GM19463 (cell line): ENCODE data around the gene SLC6A11.

Experiments used
- ATAC-seq: cut with Tn5 transposase; IDR thresholded peaks from one replicate; pipeline ENCODE4 v1.9.1; 2021; ENCODE audit warnings: mild to moderate bottlenecking, moderate library complexity; ENCODE audit not compliant: unreplicated experiment

The SLC6A11 gene

GRCh38 chr3:10883478-10884234 is 67.6 kb downstream of the SLC6A11 start:
- ATAC-seq: no peak

DNA sequence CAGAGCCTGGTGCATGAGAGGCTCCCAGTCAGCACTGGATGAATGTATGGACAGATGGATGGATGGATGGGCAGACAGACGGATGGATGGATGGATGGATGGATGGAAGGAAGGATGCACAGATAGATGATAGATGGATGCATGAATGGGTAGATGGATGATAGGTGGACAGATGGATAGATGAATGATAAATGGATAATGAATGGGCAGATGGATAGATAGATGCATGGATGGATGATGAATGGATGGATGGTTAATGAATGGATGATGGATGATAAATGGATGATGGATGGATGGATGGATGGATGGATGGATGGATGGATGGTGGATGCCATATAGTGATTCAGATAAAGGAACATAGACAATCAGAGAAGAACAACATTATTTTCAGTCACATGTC is 71.0 kb downstream of the SLC6A11 start:
- no peak for ATAC-seq

DNA sequence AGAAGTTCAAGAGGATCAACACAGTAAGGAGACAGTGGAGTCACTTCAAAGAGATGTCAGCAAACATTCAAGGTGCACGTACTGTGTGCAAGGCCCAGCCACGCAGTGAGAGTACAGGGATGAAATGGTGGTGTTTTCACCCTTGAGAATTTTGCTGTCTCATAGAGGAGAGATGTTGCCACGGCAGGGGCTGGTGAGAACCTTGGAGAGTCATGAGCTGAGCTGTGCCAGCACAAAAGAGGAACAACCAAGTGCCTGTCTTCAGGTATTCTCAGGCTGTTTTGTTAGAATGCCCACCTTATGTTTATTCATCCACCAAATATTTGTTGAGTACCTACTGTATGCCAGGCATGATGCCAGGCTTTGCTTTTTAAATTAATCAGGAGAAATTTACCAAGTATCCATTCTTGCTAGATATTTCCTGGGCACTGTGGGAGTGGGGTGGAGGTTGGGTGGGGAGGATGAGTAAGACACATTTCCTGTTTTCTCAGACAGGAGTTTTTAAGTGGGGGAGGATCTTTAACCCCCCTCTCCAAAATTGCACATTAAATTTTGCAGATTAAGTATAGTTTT is 72.6 kb downstream of the SLC6A11 start:
- ATAC-seq: no peak

DNA sequence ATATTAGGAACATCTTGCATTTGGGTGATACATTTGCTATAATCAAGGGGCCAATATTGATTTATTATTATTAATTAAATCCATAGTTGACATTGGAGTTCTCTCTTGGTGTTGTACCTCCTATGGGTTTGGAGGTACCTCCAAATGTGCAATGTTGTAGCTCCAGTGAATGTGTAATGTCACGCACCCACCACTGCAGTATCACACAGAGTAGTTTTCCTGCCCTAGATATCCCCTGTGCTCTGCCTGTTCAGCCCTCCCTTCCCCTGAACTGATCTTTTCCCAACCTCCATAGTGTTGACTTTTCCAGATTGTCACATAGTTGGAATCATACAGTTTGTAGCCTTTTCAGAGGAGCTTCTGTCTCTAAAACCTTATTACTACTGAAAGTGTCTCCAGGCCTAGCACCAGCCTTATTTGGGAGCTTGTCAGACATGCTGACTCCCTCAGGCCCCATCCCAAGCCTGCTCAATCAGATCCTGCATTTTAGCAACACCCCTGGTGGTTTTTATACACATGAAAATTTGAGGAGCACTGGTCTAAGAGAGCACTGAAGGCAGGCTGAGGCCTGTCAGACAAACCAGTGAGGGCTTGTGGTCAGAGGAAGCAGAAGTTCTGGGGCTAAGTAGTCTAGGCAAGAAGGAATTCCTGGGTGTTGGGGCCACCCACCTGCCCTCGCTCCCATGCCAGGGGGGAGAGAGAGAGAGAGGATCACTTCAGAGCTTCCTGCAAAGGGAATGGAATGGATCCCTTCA is 73.4 kb downstream of the SLC6A11 start:
- no peak for ATAC-seq

GRCh38 chr3:10890665-10891064 is 74.6 kb downstream of the SLC6A11 start:
- no peak for ATAC-seq

DNA sequence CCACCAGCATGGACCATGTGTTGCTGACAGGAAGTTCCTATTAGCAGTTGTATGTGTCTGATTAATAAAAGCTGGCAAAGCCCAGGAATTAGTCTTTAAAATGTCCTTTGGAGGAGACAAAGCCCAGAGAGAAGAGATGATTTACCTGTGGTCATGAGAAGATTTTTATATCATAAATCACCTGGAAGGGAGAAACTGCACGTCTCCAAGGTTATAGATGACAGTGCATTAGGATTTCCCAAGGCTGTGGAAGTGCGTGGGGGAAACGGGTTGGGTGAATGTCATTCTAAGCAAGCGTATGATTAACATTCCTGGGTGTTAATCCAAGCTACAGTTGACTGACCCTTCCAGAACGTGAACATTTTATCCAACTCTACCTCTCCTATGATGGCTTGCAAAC is 76.6 kb downstream of the SLC6A11 start:
- ATAC-seq: no peak

DNA sequence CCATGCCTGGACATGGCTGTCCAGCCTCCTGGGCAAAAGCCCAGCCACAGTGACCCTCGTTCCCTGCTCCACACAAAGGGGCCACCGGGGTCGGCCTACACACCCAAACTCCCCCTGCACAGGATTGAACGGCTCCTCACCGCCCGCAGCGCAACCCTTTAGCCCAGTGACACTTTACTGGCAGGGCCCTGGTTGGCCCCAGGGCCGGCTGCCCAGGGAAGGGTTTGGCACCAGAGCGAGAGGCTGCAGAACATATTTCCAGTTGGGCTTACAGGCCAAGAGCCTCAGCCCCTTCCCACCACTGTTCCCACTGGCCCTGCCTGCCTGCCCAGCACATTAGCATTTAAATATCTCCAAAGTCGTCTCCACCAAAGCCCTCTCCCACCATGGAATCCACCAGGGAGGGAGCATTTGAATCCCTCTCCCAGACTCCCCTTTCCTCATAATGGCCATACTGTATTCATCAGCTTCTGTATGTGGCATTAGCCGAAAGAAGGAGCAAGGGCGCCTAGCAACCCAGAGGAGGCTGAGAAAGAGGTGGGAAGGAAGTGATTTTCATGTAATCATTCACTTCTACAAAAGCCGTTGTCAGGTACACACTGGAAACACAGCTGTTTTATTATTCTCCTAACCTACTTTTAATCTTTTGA is 85.4 kb downstream of the SLC6A11 start:
- no peak for ATAC-seq

DNA sequence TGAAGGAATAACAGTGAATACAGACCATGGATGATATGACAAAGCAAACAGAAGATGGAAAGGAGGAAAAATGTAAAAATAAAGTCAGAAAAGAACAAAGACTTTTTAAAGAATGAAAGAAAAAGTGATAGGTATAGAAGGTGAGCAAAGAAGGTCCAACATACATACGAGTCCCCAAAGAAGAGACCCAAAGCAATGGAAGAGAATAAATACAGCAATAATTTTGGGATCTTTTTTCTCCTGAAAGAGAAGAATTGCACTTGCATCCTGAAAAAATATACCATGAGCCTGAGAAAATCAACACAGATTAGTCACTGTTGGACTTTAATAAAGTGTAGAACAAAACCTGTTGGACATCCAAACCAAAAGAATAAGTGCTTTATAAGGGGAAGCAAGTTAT is 91.2 kb downstream of the SLC6A11 start:
- ATAC-seq: no peak

DNA sequence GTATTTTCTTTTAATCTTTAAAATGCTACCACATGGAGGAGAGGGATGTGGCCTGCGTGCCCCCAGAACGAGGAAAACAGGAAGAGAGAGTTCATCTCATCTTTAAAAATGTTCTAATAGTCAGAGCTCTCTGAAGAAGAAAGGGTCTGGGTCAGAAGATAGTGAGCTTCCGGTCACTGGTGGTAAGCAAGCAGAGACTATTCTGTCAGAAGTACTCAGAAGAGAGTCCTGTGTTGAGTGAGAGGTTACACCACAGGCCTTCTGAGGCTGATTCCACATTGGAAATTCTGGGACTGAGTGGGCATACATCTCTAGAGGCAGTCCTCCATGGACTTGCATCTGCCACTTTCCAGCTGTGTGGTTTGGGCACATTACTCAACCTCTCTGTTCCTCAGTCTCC is 94.3 kb downstream of the SLC6A11 start:
- no peak for ATAC-seq

GRCh38 chr3:10911350-10912002 is 95.4 kb downstream of the SLC6A11 start:
- no peak for ATAC-seq

GRCh38 chr3:10912786-10913185 is 96.8 kb downstream of the SLC6A11 start:
- no peak for ATAC-seq

DNA sequence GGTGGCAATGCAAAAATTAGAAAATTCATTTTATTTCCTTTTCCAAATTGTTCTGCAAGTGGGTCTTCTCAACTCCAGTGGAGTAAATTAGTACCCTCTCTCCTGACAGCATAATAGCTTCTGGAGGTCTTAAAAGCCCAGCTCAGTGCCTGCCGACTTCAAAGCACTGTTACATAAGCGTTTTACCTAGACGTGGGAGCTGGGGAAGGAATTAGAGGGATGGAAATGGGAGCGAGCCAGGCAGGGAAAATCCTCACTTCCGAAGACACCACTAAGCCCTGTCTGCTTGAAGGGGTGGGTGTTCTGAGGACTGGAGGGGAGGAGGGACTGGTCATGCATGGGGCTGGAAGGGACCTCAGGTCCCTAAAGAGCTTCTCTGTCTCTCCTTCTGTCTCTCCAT is 99.3 kb downstream of the SLC6A11 start:
- no peak for ATAC-seq

DNA sequence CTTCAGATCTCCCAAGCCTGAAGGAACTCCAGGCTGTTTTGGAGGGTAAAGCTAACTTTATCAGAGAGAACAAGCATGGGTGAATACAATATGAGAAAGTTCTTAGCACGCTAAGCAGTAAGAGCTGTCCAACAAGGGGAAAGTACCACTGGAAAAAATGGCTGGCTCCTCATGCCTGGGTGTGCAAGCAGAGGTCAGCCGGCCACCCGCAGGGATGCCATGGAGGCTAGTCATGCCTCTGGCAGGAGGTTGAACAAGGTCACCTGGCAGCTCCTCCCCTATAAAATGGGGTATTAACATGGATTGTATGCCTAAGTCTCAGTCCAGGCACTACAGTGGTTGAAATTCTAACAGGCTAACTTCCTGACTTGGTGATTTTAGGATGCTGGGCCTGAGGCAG is 101.1 kb downstream of the SLC6A11 start:
- ATAC-seq: no peak

DNA sequence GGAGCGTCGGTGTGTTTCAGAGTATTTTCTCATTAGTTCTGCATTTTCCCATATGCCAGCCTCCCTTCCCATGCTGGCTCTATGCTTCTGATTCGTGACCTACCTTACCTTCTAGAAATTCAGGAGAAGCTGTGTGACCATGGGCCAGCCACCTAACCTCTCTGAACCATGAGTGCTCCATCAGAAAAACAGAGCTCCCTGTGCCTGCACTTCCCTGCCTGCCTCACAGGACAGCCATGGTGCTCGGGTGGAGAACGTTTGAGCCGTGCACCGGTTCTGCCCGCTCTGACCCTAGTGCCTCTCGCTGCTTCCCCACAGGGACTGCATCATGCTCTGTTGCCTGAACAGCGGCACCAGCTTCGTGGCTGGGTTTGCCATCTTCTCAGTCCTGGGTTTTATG is 102.0 kb downstream of the SLC6A11 start:
- no peak for ATAC-seq

- ATAC-seq: no peak
Observed at GRCh38 chr3:10919636-10920035, 103.6 kb downstream of the SLC6A11 start.

DNA sequence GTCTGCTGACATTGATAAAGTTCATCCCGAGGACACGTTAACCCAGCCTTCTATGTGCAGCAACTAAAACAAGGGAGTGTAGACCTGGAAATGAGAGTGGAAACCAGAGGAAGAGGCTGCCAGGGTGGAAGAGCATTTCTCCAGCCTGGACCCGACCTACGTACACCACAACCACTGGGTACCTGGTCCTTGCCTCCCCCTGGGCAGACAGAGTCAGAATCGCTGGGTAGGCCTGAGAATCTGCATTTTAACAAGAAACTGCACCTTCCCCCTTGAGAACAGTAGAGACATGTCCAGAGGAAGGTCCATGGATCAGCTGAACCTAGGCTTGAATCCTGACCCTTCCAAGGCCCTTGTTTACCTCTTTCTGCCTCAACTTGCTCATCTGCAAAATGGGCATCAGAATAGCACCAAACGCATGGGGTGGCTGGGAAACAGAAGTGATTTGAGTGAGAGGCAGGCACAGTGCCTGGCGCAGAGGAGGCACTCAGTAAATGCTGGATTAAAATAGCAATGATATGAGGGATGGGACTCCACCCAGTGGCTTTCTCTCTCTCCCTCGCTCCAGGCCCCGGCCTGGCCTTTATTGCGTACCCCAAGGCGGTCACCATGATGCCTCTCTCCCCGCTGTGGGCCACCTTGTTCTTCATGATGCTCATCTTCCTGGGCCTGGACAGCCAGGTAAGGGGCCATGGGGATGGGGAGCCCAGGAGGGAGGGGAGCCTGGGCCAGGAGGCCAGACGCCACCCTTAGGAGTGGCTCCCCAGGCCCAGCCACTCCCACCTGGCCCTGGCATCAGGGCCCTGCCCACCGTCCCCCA is 109.6 kb downstream of the SLC6A11 start:
- no peak for ATAC-seq

DNA sequence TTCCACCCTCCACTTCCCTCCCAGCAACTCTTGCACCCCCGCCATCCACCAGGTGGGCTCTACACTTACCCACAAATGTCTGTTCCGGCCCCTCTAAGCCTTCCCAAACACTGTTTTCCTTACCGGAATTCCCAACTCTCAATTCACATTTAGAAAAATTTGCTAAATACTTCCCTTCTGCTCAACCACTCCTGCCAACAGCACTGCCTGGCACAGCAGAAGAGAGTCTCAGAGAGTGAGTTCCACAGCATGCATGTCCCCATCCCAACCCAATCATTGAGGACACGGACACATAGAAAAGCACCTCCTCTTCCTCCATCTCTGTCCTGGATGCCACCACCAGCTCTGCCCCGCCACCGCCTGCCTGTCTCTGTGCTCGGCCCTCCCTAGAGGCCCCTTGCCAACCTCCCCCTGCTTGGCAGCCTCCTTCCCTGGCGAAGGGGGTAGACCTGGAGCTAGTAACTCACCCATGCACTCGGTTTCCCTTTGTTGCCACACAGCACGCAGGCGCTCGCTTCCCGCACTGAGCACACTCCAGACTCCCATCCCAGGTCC is 110.3 kb downstream of the SLC6A11 start:
- ATAC-seq: no peak

- no peak for ATAC-seq
Observed at GRCh38 chr3:10926811-10927521, 110.9 kb downstream of the SLC6A11 start.

GRCh38 chr3:10927551-10927950 is 111.5 kb downstream of the SLC6A11 start:
- ATAC-seq: no peak
